ENCODE data around the gene CRB3. TPM values are rescaled to one million over a fixed set of nuclear protein-coding genes. Genes with fewer than 3 reads are reported as not detected.

CRB3 gene
- total and polyA plus RNA-seq, 2 donors = 1.1 to 7.0 TPM

- Histone ChIP-seq H3K4me3 (ENCODE audit: low read length in 2 of 2) (no peak overlapping the region), H3K36me3 (ENCODE audit: control insufficient read depth in 2 of 2, insufficient read depth in 2 of 2, low read length in 1 of 2) (no peaks in the 10 kb centered on the region), H3K4me1 (ENCODE audit: control insufficient read depth in 2 of 2, insufficient read depth in 2 of 2, low read length in 2 of 2) (peaks cover 7 to 10% of the 10 kb centered on the region in 2 donors), H3K9me3 (ENCODE audit: control insufficient read depth in 2 of 2, insufficient read depth in 1 of 2, low read length in 1 of 2) (peaks cover 0 to 18% of the 10 kb centered on the region in 2 donors), H3K27me3 (ENCODE audit: control insufficient read depth in 2 of 2, insufficient read depth in 1 of 2, low read length in 1 of 2) (peaks cover 0 to 15% of the 10 kb centered on the region in 2 donors), H3K27ac (ENCODE audit: low read depth in 1 of 2, low read length in 1 of 2) (no peak overlapping the region)
- DNase-seq (ENCODE audit: low read depth in 6 of 9, low spot score in 9 of 9) = no peak
- 68% methylated on average over 20 of the region's 20 CpGs for WGBS
Observed at GRCh38 chr19:6429419-6430221, 34.5 kb upstream of the CRB3 start.

- no peak overlapping the region for H3K4me3 ChIP-seq (ENCODE audit: low read length in 2 of 2)
- no peak overlapping the region for H3K27ac ChIP-seq (ENCODE audit: low read depth in 1 of 2, low read length in 1 of 2)
- no peaks in the 10 kb centered on the region for H3K4me1 ChIP-seq (ENCODE audit: control insufficient read depth in 2 of 2, insufficient read depth in 2 of 2, low read length in 2 of 2)
- H3K9me3 ChIP-seq (ENCODE audit: control insufficient read depth in 2 of 2, insufficient read depth in 1 of 2, low read length in 1 of 2) = peaks cover 0 to 6% of the 10 kb centered on the region in 2 donors
- WGBS = 95% methylated on average over 11 of the region's 11 CpGs
- DNase-seq (ENCODE audit: low read depth in 6 of 9, low spot score in 9 of 9) = no peak
- peaks cover 0 to 15% of the 10 kb centered on the region in 2 donors for H3K27me3 ChIP-seq (ENCODE audit: control insufficient read depth in 2 of 2, insufficient read depth in 1 of 2, low read length in 1 of 2)
- no peaks in the 10 kb centered on the region for H3K36me3 ChIP-seq (ENCODE audit: control insufficient read depth in 2 of 2, insufficient read depth in 2 of 2, low read length in 1 of 2)
Observed at GRCh38 chr19:6431891-6432290, 32.2 kb upstream of the CRB3 start.

GRCh38 chr19:6433165-6433564 lies 30.9 kb upstream of the CRB3 start:
- Histone ChIP-seq H3K36me3 (ENCODE audit: control insufficient read depth in 2 of 2, insufficient read depth in 2 of 2, low read length in 1 of 2) (no peaks in the 10 kb centered on the region), H3K27ac (ENCODE audit: low read depth in 1 of 2, low read length in 1 of 2) (no peak overlapping the region), H3K9me3 (ENCODE audit: control insufficient read depth in 2 of 2, insufficient read depth in 1 of 2, low read length in 1 of 2) (peaks cover 0 to 6% of the 10 kb centered on the region in 2 donors), H3K4me3 (ENCODE audit: low read length in 2 of 2) (no peak overlapping the region), H3K27me3 (ENCODE audit: control insufficient read depth in 2 of 2, insufficient read depth in 1 of 2, low read length in 1 of 2) (peaks cover 0 to 15% of the 10 kb centered on the region in 2 donors), H3K4me1 (ENCODE audit: control insufficient read depth in 2 of 2, insufficient read depth in 2 of 2, low read length in 2 of 2) (no peaks in the 10 kb centered on the region)
- WGBS = 95% methylated on average over 11 of the region's 11 CpGs
- DNase-seq (ENCODE audit: low read depth in 6 of 9, low spot score in 9 of 9) = no peak

- DNase-seq (ENCODE audit: low read depth in 6 of 9, low spot score in 9 of 9) = no peak
- H3K4me3 ChIP-seq (ENCODE audit: low read length in 2 of 2) = no peak within 1 kb of the TSS
- WGBS = 95% methylated on average over 10 of the region's 10 CpGs
- H3K27me3 ChIP-seq (ENCODE audit: control insufficient read depth in 2 of 2, insufficient read depth in 1 of 2, low read length in 1 of 2) = peaks cover 0 to 15% of the 10 kb centered on the region in 2 donors
- no peaks in the 10 kb centered on the region for H3K4me1 ChIP-seq (ENCODE audit: control insufficient read depth in 2 of 2, insufficient read depth in 2 of 2, low read length in 2 of 2)
- peaks cover 0 to 6% of the 10 kb centered on the region in 2 donors for H3K9me3 ChIP-seq (ENCODE audit: control insufficient read depth in 2 of 2, insufficient read depth in 1 of 2, low read length in 1 of 2)
- H3K27ac ChIP-seq (ENCODE audit: low read depth in 1 of 2, low read length in 1 of 2) = no peak within 1 kb of the TSS
- no peaks in the 10 kb centered on the region for H3K36me3 ChIP-seq (ENCODE audit: control insufficient read depth in 2 of 2, insufficient read depth in 2 of 2, low read length in 1 of 2)
Observed at GRCh38 chr19:6433663-6434062, 30.4 kb upstream of the CRB3 start, which contains the start of gene SLC25A41. Gene SLC25A41 (minus strand): TSS chr19:6433763. CDS start chr19:6433693, 70 bp downstream.

GRCh38 chr19:6439743-6440142 lies 24.3 kb upstream of the CRB3 start:
- H3K4me1 ChIP-seq (ENCODE audit: control insufficient read depth in 2 of 2, insufficient read depth in 2 of 2, low read length in 2 of 2) = no peaks in the 10 kb centered on the region
- WGBS = 90% methylated on average over 4 of the region's 4 CpGs
- no peak for DNase-seq (ENCODE audit: low read depth in 6 of 9, low spot score in 9 of 9)

GRCh38 chr19:6440905-6441304 lies 23.2 kb upstream of the CRB3 start:
- 94% methylated on average over 3 of the region's 3 CpGs for WGBS
- Histone ChIP-seq H3K4me3 (ENCODE audit: low read length in 2 of 2) (no peak overlapping the region), H3K4me1 (ENCODE audit: control insufficient read depth in 2 of 2, insufficient read depth in 2 of 2, low read length in 2 of 2) (no peaks in the 10 kb centered on the region)

More at GRCh38 chr19:6439743-6440142, 24.3 kb upstream of the CRB3 start:
- H3K27ac ChIP-seq (ENCODE audit: low read depth in 1 of 2, low read length in 1 of 2) = no peak overlapping the region
- H3K27me3 ChIP-seq (ENCODE audit: control insufficient read depth in 2 of 2, insufficient read depth in 1 of 2, low read length in 1 of 2) = no peaks in the 10 kb centered on the region
- peaks cover 0 to 4% of the 10 kb centered on the region in 2 donors for H3K9me3 ChIP-seq (ENCODE audit: control insufficient read depth in 2 of 2, insufficient read depth in 1 of 2, low read length in 1 of 2)
- no peaks in the 10 kb centered on the region for H3K36me3 ChIP-seq (ENCODE audit: control insufficient read depth in 2 of 2, insufficient read depth in 2 of 2, low read length in 1 of 2)
- H3K4me3 ChIP-seq (ENCODE audit: low read length in 2 of 2) = no peak overlapping the region

GRCh38 chr19:6442087-6442688 lies 21.9 kb upstream of the CRB3 start:
- DNase-seq (ENCODE audit: low read depth in 6 of 9, low spot score in 9 of 9) = no peak
- Histone ChIP-seq H3K4me3 (ENCODE audit: low read length in 2 of 2) (no peak overlapping the region), H3K36me3 (ENCODE audit: control insufficient read depth in 2 of 2, insufficient read depth in 2 of 2, low read length in 1 of 2) (no peaks in the 10 kb centered on the region), H3K27me3 (ENCODE audit: control insufficient read depth in 2 of 2, insufficient read depth in 1 of 2, low read length in 1 of 2) (no peaks in the 10 kb centered on the region), H3K4me1 (ENCODE audit: control insufficient read depth in 2 of 2, insufficient read depth in 2 of 2, low read length in 2 of 2) (no peaks in the 10 kb centered on the region), H3K27ac (ENCODE audit: low read depth in 1 of 2, low read length in 1 of 2) (no peak overlapping the region), H3K9me3 (ENCODE audit: control insufficient read depth in 2 of 2, insufficient read depth in 1 of 2, low read length in 1 of 2) (peaks cover 0 to 4% of the 10 kb centered on the region in 2 donors)
- 83% methylated on average over 13 of the region's 13 CpGs for WGBS

More at GRCh38 chr19:6440905-6441304, 23.2 kb upstream of the CRB3 start:
- Histone ChIP-seq H3K36me3 (ENCODE audit: control insufficient read depth in 2 of 2, insufficient read depth in 2 of 2, low read length in 1 of 2) (no peaks in the 10 kb centered on the region), H3K9me3 (ENCODE audit: control insufficient read depth in 2 of 2, insufficient read depth in 1 of 2, low read length in 1 of 2) (peaks cover 0 to 4% of the 10 kb centered on the region in 2 donors), H3K27ac (ENCODE audit: low read depth in 1 of 2, low read length in 1 of 2) (no peak overlapping the region), H3K27me3 (ENCODE audit: control insufficient read depth in 2 of 2, insufficient read depth in 1 of 2, low read length in 1 of 2) (no peaks in the 10 kb centered on the region)
- no peak for DNase-seq (ENCODE audit: low read depth in 6 of 9, low spot score in 9 of 9)

GRCh38 chr19:6443986-6444385 lies 20.1 kb upstream of the CRB3 start:
- Histone ChIP-seq H3K9me3 (ENCODE audit: control insufficient read depth in 2 of 2, insufficient read depth in 1 of 2, low read length in 1 of 2) (peaks cover 0 to 4% of the 10 kb centered on the region in 2 donors), H3K4me3 (ENCODE audit: low read length in 2 of 2) (no peak overlapping the region), H3K27me3 (ENCODE audit: control insufficient read depth in 2 of 2, insufficient read depth in 1 of 2, low read length in 1 of 2) (no peaks in the 10 kb centered on the region), H3K27ac (ENCODE audit: low read depth in 1 of 2, low read length in 1 of 2) (no peak overlapping the region), H3K4me1 (ENCODE audit: control insufficient read depth in 2 of 2, insufficient read depth in 2 of 2, low read length in 2 of 2) (no peaks in the 10 kb centered on the region), H3K36me3 (ENCODE audit: control insufficient read depth in 2 of 2, insufficient read depth in 2 of 2, low read length in 1 of 2) (no peaks in the 10 kb centered on the region)
- no peak for DNase-seq (ENCODE audit: low read depth in 6 of 9, low spot score in 9 of 9)
- 94% methylated on average over 13 of the region's 13 CpGs for WGBS

GRCh38 chr19:6446452-6446851 lies 17.6 kb upstream of the CRB3 start:
- DNase-seq (ENCODE audit: low read depth in 6 of 9, low spot score in 9 of 9) = no peak
- Histone ChIP-seq H3K36me3 (ENCODE audit: control insufficient read depth in 2 of 2, insufficient read depth in 2 of 2, low read length in 1 of 2) (no peaks in the 10 kb centered on the region), H3K4me1 (ENCODE audit: control insufficient read depth in 2 of 2, insufficient read depth in 2 of 2, low read length in 2 of 2) (no peaks in the 10 kb centered on the region), H3K9me3 (ENCODE audit: control insufficient read depth in 2 of 2, insufficient read depth in 1 of 2, low read length in 1 of 2) (peaks cover 0 to under 1% of the 10 kb centered on the region in 2 donors), H3K27ac (ENCODE audit: low read depth in 1 of 2, low read length in 1 of 2) (no peak overlapping the region), H3K27me3 (ENCODE audit: control insufficient read depth in 2 of 2, insufficient read depth in 1 of 2, low read length in 1 of 2) (no peaks in the 10 kb centered on the region), H3K4me3 (ENCODE audit: low read length in 2 of 2) (no peak overlapping the region)
- 96% methylated on average over 3 of the region's 3 CpGs for WGBS

Measured in thymus (tissue), 11 donors.